HG02571 (cell line): ENCODE results near the gene ADAD1.
"Not testable (repeated sequence)": the region's sequence is repeated elsewhere in the genome, so short reads cannot be mapped to it uniquely, and the experiment has no call there.

ENCODE experiments used
- ATAC-seq: cut with Tn5 transposase; IDR thresholded peaks from one replicate; pipeline ENCODE4 v1.9.1; 2021; ENCODE audit warnings: mild to moderate bottlenecking, moderate library complexity; ENCODE audit not compliant: unreplicated experiment

ADAD1 gene

DNA sequence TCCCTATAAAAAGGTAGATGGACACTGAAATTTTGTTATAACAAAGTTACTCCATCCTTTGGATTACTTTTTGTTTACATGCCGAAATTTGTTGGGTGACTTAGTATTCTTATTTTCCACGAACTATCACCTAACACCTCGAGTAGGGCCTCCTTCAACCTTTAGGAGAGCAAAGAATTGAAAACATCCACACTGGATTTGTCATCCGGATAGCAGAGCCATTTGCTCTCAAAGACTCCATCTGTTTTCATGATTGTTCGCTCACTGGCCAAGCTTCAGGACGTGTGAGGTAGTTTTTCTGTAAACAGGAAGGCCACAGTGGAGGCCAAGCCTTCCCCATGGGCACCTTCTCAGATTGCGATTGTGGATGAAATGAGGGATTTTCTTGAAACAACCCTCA is at the start of gene ADAD1:
TSS of gene ADAD1 (plus strand) at position 301 of the 400 bp plus-strand sequence. CDS start 1,059 bp downstream, outside the sequence.
- no peak for ATAC-seq

DNA sequence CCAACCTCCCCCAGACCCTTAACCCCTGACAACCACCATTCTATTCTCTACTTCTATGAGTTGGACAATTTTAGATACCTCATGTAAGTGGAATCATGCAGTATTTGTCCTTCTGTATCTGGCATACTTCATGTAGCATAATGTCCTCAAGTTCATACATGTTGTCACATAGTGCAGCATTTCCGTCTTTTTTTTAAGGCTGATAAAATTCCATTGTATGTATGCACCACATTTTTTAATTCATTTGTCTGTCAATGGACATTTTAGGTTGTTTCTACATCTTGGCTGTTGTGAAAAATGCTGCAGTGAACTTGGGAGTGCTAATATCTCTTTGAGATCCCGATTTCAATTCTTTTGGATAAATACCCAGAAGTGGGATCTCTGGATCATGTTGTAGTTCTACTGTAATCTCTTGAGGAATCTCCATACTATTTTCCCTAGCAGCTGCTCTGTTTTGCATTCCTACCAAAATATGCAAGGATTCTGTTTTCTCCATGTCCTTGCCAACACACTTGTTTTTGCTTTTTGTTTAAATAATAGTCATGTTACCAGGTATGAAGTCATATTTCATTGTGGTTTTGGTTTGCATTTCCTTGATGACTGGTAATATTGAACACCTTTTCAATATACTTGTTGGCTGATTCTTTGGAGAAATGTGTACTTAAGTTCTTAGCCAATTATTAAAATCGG is 48.8 kb upstream of the ADAD1 start:
- ATAC-seq: no peak

DNA sequence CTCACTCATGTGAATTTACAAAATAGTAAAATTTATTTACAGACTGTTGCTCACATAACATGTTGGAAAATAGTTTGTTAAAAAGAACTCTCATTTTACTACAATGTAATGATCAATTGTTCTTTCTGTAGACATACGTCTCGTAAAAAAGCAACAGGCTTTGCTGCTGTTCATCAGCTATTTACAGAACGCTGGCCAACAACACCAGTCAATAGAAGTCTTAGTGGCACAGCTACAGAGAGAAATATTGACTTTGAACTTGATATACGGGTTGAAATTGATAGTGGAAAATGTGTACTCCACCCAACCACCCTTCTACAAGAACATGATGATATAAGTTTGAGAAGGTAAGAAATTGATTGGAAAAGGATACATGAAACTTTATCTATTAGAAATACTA is 47.6 kb upstream of the ADAD1 start:
- ATAC-seq: no peak

DNA sequence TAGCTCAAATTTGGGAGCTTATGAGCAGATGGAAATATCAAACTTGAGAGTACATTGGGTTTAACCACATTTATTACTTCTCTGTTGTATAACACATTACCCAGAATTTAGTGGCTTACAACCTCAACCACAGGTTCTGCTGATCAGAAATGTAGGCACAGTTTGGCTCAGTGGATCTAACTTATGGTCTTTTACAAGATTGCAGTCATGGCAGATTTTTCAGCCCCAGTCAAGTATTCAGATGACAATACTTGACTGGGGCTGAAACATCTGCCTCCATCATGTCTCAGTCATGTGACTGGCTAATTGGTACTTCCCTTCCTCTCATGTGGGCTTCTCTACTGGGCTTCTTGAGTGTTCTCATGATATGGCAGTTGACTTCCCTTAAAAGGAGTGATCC is 44.0 kb upstream of the ADAD1 start:
- ATAC-seq: no peak

DNA sequence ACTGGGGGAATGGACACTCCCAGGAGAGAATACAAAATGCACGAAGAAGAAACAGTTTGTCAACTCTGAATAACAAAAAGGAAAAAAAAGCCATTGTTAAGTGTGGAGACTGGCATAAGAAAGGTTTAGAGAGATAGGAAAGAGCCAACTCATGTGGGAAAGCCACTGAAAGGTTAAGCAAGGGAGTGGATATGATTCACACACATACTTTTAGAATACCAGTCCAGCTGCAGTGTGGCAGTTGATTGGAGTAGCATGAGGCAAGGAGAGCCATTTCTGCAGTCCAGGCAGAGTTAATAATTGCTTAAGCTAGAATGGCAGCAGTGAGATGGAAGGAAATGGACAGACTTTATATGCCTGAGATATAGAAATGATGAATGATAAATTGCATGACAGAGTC is 36.9 kb upstream of the ADAD1 start:
- ATAC-seq: no peak

DNA sequence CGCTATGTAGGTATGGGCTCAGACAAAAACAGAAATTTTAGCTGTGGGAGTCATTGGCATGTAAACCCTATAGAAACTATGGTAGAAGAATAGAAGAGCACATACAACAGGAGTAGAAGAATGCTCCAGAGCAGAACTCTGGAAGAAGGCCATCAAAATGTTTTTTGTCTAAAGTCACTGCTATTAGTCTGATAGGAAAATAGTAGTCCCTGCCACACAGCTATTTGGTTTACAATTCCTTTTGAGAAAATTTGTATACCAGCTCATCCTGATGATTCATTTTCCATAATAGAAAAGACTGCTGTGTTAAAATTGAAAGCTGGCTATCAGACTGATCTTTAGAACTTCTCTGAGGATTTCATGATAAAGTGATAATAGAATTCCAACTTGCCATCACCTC is 32.8 kb upstream of the ADAD1 start:
- no peak for ATAC-seq

DNA sequence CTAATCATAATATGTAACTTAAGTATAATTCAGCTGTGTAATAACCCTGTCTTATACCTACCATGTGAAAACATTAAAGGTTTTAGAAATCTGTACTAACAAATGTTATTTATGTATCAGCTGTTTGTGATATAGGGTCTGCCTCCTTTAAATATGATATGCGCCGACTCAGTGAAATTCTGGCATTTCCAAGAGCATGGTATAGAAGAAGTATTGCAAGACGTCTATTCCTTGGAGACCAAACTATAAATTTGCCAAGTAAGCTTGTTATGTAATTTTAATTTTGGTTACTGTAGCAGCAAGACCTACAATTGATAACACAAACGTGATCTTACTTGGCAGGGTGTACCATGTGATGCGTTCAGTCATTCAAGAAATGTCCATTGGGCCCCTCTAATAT is 32.3 kb upstream of the ADAD1 start:
- no peak for ATAC-seq

DNA sequence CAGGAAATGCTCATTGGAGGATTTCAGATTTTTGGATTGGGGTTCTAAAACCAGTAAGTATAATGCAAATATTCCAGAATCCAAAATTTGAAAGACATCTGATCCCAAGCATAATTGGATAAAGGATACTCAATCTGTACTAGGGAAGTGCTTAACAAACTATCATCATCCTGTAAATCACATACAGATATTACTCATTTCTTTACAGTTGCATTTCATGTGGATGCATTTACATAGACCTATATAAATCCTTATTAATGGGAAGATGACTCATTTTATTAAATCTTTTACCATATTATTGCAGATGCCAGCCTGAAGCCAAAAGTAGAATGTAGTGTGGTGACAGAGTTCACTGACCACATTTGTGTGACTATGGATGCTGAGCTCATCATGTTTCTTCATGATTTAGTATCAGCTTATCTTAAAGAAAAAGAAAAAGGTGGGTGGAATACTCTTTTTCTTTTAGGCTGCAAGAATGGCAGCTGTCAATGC is 22.4 kb upstream of the ADAD1 start:
- no peak for ATAC-seq

DNA sequence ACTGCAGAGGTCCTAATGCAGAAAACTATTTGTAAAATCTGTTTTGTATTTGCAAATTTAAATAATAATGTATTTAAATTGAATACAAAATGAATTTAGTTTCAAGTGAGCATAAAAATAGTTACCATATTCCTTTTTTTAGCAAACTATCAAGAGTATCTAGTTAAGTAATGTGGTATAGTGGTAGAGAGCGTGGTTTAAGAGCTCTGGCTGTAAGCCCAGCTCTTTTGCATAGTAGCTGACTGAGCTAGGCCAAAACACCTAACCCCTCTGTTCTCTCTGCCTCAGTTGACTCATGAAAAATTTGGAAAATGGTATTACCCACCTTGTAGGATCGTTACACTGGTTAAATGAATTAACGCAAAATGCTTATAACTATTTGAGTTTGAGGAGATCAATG is 18.1 kb upstream of the ADAD1 start:
- peak; percentile 61 for ATAC-seq

DNA sequence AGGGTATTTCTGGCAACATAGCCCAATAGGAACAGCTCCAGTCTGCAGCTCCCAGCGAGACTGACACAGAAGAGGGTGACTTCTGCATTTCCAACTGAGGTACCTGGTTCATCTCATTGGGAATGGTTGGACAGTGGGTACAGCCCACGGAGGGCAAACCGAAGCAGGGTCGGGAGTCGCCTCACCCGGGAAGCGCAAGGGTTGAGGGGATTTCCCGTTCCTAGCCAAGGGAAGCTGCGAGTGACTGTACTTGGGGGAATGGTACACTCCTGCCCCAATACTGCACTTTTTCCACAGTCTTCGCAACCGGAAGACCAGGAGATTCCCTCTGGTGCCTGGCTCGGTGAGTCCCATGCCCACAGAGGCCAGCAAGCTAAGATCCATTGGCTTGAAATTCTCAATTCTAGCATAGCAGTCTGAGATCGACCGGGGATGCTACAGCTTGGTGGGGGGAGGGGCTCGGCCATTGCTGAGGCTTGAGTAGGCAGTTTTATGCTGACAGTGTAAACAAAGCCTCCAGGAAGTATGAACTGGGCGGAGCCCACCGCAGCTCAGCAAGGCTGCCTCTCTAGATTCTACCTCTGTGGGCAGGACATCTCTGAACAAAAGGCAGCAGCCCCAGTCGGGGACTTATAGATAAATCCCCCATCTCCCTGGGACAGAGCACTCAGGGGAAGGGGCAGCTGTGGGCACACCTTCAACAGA is 14.0 kb upstream of the ADAD1 start:
- no peak for ATAC-seq

DNA sequence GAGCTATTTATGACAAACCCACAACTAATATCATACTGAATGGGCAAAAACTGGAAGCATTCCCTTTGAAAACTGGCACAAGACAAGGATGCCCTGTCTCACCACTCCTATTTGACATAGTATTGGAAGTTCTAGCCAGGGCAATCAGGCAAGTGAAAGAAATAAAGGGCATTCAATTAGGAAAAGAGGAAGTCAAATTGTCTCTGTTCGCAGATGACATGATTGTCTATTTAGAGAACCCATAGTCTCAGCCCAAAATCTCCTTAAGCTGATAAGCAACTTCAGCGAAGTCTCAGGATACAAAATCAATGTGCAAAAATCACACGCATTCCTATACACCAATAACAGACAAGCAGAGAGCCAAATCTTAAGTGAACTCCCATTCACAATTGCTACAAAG is 10.0 kb upstream of the ADAD1 start:
- not testable (repeated sequence) for ATAC-seq

DNA sequence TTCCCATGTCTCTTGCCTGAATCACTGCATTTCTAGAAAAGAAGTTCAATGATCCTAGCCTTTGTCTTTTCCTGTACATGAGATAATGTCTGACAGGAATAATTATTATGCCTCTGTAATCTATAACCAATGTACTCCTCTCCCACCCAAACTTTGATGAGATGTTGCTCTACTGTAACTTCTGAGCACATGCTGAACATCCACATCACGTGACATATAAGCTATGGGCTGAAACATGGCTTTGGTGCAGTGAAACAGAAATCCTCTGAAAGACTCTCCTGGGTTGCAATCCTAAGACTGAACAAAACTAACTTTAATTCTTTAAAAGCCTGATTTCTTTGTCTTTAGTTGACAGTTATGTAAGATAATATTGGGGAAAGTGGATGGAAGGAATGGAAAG is 1.5 kb upstream of the ADAD1 start:
- ATAC-seq: no peak

DNA sequence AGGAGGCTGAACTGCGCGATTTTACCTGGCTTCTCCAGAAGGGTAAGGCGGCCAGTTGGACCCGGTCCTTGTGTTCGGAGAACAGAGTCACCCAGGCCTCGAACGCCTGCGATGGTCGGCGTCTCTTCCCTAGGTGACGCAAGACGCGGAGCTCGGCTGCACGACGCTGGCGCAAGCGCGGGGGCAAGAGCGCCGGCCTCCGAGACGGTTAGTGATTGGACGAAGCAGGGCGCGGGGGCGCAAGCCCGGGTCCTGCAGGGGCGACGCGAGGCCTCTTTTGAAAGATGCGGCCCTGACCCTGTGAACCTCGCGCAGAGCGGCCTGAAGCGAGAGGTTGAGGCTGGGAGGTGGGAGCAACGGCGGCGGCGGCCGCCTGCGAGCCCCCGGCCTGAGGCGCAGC is 428 bp downstream of the ADAD1 start:
- ATAC-seq: no peak

DNA sequence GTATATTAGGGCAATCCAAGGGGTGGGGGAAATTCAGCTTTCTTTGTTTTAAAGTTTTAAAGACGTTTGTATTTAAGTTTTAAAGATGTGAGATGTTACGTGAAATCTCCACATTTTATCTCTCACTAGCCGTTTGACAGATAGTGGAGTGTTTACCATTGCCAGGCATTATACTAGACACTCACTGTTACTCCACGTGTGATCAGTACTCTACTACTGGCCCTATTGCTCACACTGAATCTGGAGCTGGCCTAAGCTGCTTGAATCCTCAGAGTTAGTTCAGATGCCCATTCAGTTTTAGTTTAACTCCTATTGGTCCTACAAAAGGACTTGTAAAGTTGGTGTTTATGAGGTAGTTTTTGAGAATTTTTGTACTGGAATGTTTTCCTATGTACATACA is 4.5 kb downstream of the ADAD1 start:
- no peak for ATAC-seq

DNA sequence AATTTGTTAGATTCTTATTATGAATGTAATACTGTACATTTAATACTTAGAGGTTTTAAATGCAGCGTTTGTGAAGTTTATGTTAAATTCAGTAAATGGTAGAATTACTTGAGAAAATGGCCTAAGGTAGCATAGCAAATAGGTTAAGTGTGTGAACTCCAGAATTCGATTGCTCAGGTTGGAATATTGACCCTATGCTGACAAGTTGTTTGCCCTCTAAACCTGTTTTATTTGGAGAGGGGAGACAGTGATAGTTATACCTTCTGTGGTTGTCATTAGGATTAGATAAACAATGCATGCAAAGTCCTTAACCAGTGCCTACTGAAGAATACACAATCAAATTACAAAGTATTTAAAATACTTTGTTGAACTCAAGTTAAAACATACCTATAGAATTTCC is 5.4 kb downstream of the ADAD1 start:
- ATAC-seq: no peak

DNA sequence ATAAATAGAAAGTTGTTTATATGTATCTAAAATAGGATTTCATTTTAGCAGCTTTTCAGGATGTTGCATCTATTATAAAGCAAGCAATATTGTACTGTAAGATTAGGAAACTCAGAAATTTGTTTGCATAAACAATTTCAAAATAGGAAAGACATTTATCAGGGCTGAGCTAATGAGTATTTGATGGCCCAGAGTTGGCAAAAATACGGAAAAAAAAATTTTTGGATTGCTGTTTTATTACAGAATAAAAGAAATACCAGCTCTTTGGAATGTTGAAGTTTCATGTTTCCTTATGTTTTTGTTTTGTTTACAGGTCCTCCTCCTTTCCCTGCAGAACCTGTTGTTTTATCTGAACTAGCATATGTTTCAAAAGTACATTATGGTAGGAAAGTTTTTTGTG is 14.5 kb downstream of the ADAD1 start:
- ATAC-seq: no peak

DNA sequence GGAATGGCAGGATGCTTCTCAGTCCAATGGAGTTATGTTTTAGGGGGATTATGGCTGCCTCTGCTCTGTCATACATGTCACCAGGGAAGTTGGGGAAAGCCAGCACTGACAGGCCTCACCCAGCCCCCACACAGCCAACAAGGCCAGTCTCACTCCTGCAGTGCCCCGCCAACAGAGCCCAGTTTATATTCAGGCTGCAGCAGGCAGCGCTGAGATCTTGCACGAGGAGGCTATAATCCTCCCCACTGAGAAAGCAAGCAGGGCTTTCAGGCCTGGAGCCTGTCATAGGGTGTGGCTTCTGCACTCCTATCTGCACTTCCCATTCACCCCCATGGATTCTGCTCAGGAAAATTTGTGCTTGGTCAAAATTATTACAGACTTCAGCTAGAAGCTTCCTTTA is 25.1 kb downstream of the ADAD1 start:
- ATAC-seq: no peak

DNA sequence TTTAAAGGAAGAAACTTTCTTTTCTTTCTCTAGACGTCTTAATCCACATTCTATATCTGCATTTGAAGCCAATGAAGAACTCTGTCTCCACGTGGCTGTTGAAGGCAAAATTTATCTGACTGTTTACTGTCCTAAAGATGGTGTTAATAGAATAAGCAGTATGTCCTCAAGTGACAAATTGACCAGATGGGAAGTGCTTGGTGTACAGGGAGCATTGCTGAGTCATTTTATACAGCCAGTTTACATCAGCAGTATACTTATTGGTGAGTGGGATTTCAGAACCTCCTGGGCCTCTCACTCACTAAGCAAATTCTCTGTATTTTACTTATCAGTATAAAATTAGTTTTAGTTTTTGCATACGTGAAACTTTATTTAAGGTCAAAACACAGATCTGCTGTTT is 33.7 kb downstream of the ADAD1 start:
- ATAC-seq: peak; percentile 70

DNA sequence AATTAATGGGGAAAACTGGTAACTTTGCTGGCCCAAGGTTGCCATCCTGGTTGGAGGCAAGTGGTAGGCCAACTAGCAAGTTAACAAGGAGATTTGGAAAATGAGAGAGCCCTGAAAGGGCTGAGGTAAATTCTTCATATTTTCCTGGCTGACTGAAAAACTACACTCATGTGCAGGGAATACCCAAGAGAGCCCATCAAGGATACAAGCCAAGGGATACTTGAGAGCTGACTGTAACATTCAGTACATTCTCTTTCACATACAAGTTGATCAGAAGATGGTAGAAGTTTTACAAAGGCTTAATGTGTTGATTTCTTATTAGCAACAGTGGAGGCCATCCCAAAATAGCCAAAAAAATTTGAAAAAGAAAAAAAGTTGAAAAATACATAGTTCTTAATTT is 44.4 kb downstream of the ADAD1 start:
- no peak for ATAC-seq

DNA sequence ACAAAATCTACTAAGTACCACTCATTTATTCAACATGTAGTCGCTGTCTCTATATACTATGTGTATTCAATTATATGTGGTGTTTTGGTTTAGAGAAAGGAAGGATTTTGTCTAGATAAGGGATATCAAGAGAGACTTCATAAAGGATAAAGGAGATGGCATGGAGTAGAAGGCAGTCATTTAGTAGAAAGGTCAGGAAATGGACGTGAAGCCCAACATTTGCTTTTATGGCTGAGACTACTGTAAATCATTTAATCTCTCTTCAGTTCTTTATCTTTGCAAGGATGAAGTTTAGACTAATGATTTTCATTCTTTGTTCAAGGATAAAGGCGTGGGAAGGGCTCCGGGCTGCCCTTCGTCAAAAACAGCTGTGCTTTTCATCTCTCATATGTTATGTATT is 52.5 kb downstream of the ADAD1 start:
- ATAC-seq: no peak

DNA sequence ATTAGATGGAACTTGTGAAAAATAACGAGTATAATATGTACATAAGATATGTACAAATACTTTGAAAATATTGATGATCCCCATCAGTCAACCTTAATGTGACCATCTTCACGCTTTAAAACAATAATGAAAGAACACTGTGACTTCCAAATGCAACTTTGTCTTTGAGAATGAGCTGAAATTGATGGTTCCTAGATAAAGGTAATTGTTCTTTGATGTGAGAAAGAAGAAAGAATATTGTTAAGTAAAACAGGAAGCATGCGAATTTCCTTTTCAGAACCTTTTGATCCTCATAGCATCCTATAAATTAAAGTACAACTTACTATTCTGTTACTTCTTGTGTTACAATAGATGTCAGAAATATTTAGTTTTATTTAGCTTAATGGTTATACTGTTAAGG is 55.5 kb downstream of the ADAD1 start:
- no peak for ATAC-seq

DNA sequence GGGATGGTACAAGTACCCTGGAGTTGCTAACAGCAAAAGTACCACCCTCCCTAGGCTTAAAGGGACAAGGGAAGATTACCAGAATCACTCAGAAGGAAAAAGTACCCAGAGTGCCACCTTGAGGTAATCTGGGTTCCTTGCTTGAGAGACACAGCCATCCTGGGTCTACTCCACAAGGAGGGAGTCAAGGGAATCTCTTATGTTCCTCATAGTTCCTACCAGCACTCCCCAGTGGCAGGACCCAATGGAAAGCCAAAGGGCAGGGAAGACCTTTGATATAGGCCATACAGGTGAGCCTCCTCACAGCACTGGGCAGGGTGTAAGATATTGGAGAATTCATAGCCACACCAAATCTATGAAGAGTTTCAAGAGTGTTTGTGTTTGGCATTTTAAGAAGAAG is 72.0 kb downstream of the ADAD1 start:
- no peak for ATAC-seq
